ENCODE measurements around the gene PSMD2.

DNA sequence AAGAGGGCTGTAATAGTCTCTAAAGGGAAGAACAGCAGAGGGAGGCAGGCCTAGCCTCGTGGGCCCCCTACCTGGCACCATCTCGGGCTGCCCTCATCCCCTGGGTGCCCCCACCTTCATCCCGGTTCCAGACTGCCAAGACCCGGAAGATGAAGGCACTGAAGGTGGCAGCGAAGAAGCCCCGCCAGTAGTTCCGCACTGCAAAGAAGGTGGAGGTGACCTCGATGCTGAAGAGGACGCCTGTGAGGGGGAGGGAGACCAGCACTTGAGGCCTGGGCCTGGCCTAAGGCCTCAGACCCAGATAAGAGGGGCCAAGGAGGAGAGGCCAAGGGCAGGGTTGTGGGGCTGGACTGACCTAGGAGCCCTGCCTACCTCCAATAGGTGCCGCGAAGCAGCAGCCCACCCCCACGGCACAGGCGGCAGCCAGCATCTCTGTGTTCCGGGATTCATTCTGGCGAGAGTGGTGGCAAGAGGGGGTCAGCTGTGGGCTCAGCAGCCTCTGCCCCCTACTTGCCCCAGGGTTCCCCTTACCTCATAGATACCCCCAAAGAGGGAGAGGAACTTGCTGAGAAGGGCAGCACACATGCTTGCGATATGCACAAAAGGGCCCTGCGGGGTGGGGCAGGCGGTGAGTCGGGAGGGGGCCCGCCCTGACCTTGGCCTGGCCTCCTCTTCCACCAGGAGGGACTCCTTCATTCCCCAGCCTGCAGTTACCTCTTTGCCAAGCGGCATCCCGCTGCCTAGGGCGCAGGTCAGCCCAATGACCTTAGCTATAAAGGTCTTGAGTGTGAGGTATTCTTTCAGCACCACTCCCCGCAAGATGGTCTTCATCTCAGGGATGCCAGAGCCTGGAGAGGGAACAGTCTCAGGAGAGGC lies 58.4 kb downstream of the PSMD2 start:
- TF ChIP-seq CTCF (IDR thresholded peaks at IDR 0.05) (no peak), POLR2A (IDR thresholded peaks at IDR 0.05; ENCODE audit: low read depth) (no peak)

Data from esophagus muscularis mucosa (tissue), 3 donors.